HCT116 (cell line): ENCODE measurements around the gene MAPRE2. TPM values are rescaled to one million over a fixed set of nuclear protein-coding genes. Genes with fewer than 3 reads are reported as not detected.

Experiments
- ATAC-seq: fragments of 200-7000 bp; cut with Tn5 transposase; 2 replicates; pipeline ENCODE4 v1.9.1; 2020; ENCODE audit warnings: mild to moderate bottlenecking, moderate library complexity
- BruUV-seq: library from RNA; stranded (reverse); fragments of 400-500 nt; replicated peaks from 2 replicates; lab custom pipeline; 2021; lab: Mats Ljungman, UMichigan
- CTCF ChIA-PET: fragments of 300-600 bp; sonication (Branson Sonifier 250); formaldehyde crosslinking; loops from one replicate; lab custom pipeline; 2021; ENCODE audit warnings: antibody characterized with exemption; lab: Charles Lee
- POLR2A ChIA-PET: fragments of 300-600, 350-600 bp; sonication (Branson Sonifier 250); formaldehyde crosslinking; loops from one replicate; lab custom pipeline; 2021; ENCODE audit warnings: antibody characterized with exemption; lab: Charles Lee
- RAD21 ChIA-PET, 2 experiments: fragments of 300-600 bp; sonication (Branson Sonifier 250); formaldehyde crosslinking; loops; one replicate each; lab custom pipeline; 2023; ENCODE audit warnings: low total read pairs in 2 of 2; ENCODE audit not compliant: uncharacterized antibody in 2 of 2, unreplicated experiment in 2 of 2, low non-redundant PET in 1 of 2; lab: Charles Lee
- DNase-seq: peaks from one replicate; pipeline ENCODE4 v3.0.0-alpha.2; 2010; ENCODE audit warnings: low read depth, low spot score
- H2AFZ ChIP-seq: fragments of 200-600 bp; shearing (Covaris generic), sonication (generic); 2 replicates; pipeline ENCODE4 v1.6.1; 2017; ENCODE audit warnings: low read depth, mixed run types, mixed read lengths, antibody characterized with exemption, low read length; ENCODE audit not compliant: poor library complexity, severe bottlenecking
- H3K27ac ChIP-seq: 2 replicates; pipeline ENCODE4 v1.5.1; 2012; ENCODE audit warnings: low read depth, low read length
- H3K27me3 ChIP-seq: fragments of 200-600 bp; sonication (generic); 2 replicates; pipeline ENCODE4 v1.6.1; 2016; ENCODE audit warnings: mixed run types, low read length, mixed read lengths; ENCODE audit not compliant: insufficient read depth
- H3K36me3 ChIP-seq, 2 experiments: fragments of 200-500 bp in 1 of 2; fragments of 200-600 bp in 1 of 2; sonication (Bioruptor generic) in 1 of 2; sonication (generic) in 1 of 2; 2 replicates each; pipeline versions ENCODE4 v1.5.1 to v1.6.1; 2014 to 2016; ENCODE audit warnings: low read length in 2 of 2, inconsistent platforms in 1 of 2, mixed read lengths in 1 of 2, mixed run types in 1 of 2; ENCODE audit not compliant: insufficient read depth in 2 of 2, control insufficient read depth in 1 of 2
- H3K4me1 ChIP-seq, 2 experiments: fragments of 200-600 bp in 1 of 2; sonication (generic) in 1 of 2; 2 replicates each; pipeline versions ENCODE4 v1.5.1 to v1.6.1; 2012 to 2017; ENCODE audit warnings: low read length in 2 of 2, inconsistent platforms in 1 of 2, mild to moderate bottlenecking in 1 of 2, mixed read lengths in 1 of 2, mixed run types in 1 of 2, moderate library complexity in 1 of 2; ENCODE audit not compliant: insufficient read depth in 2 of 2, control insufficient read depth in 1 of 2
- H3K4me2 ChIP-seq: fragments of 200-600 bp; sonication (generic); 2 replicates; pipeline ENCODE4 v1.6.1; 2017; ENCODE audit warnings: mixed run types, low read length, mixed read lengths
- H3K4me3 ChIP-seq, 2 experiments: fragments of 200-600 bp in 1 of 2; sonication (generic) in 1 of 2; replicated peaks in 1 of 2; 2 replicates each; pipeline ENCODE4 v1.5.1; 2011 to 2016; ENCODE audit warnings: low read length in 2 of 2, control low read depth in 1 of 2, low read depth in 1 of 2, mild to moderate bottlenecking in 1 of 2, mixed read lengths in 1 of 2, mixed run types in 1 of 2
- H3K79me2 ChIP-seq: fragments of 200-600 bp; sonication (generic); 2 replicates; pipeline ENCODE4 v1.6.1; 2017; ENCODE audit warnings: mild to moderate bottlenecking, mixed run types, low read length, moderate library complexity, mixed read lengths; ENCODE audit not compliant: insufficient read depth
- H3K9ac ChIP-seq: fragments of 200-600 bp; sonication (generic); 2 replicates; pipeline ENCODE4 v1.6.1; 2016; ENCODE audit warnings: low read length, mixed read lengths
- H3K9me2 ChIP-seq: fragments of 200-600 bp; sonication (generic), shearing (Covaris generic); 2 replicates; pipeline ENCODE4 v1.6.1; 2017; ENCODE audit warnings: mixed run types, mild to moderate bottlenecking, moderate library complexity; ENCODE audit not compliant: insufficient read depth
- H3K9me3 ChIP-seq, 2 experiments: fragments of 200-500 bp in 1 of 2; fragments of 200-600 bp in 1 of 2; sonication (Bioruptor generic) in 1 of 2; sonication (generic) in 1 of 2; 2 replicates each; pipeline ENCODE4 v1.6.1; 2014 to 2017; ENCODE audit warnings: low read length in 2 of 2, mixed read lengths in 2 of 2, inconsistent platforms in 1 of 2, low read depth in 1 of 2, mild to moderate bottlenecking in 1 of 2, mixed run types in 1 of 2, moderate library complexity in 1 of 2; ENCODE audit not compliant: control insufficient read depth in 1 of 2, insufficient read depth in 1 of 2
- H4K20me1 ChIP-seq: fragments of 200-600 bp; sonication (generic), shearing (Covaris generic); 2 replicates; pipeline ENCODE4 v1.6.1; 2017; ENCODE audit warnings: mixed run types, mild to moderate bottlenecking, moderate library complexity; ENCODE audit not compliant: insufficient read depth
- ATF3 ChIP-seq: IDR thresholded peaks from 2 replicates; pipeline ENCODE4 v1.6.1; 2012
- CBX3 ChIP-seq: IDR thresholded peaks from 2 replicates; pipeline ENCODE4 v1.6.1; 2012; ENCODE audit warnings: low read depth
- CEBPB ChIP-seq: IDR thresholded peaks from 2 replicates; pipeline ENCODE4 v1.6.1; 2012; ENCODE audit warnings: low read depth
- EGR1 ChIP-seq: IDR thresholded peaks from 2 replicates; pipeline ENCODE4 v1.6.1; 2012; ENCODE audit warnings: low read depth
- ELF1 ChIP-seq: IDR thresholded peaks from 2 replicates; pipeline ENCODE4 v1.6.1; 2012; ENCODE audit warnings: low read depth, borderline replicate concordance
- EZH2 ChIP-seq: fragments of 200-600 bp; sonication (generic); IDR thresholded peaks from 2 replicates; pipeline ENCODE4 v1.6.1; 2017; ENCODE audit warnings: antibody characterized with exemption, mixed run types
- JUND ChIP-seq: IDR thresholded peaks from 2 replicates; pipeline ENCODE4 v1.6.1; 2012
- POLR2A ChIP-seq: IDR thresholded peaks from 2 replicates; pipeline ENCODE4 v1.7.0; 2011; ENCODE audit warnings: borderline replicate concordance; ENCODE audit not compliant: insufficient read depth, insufficient read length; ENCODE audit errors: extremely low read depth
- POLR2AphosphoS5 ChIP-seq: IDR thresholded peaks from 2 replicates; pipeline ENCODE4 v1.6.1; 2011; ENCODE audit warnings: mild to moderate bottlenecking, low read depth, low read length, moderate library complexity
- RAD21 ChIP-seq: IDR thresholded peaks from 2 replicates; pipeline ENCODE4 v1.6.1; 2012; ENCODE audit warnings: low read depth, mild to moderate bottlenecking
- REST ChIP-seq: IDR thresholded peaks from 2 replicates; pipeline ENCODE4 v1.6.1; 2012; ENCODE audit warnings: low read depth
- SRF ChIP-seq: IDR thresholded peaks from 2 replicates; pipeline ENCODE4 v1.6.1; 2012; ENCODE audit warnings: low read depth
- ZNF274 ChIP-seq: fragments of 200-500 bp; sonication (Bioruptor generic); IDR thresholded peaks from 2 replicates; pipeline ENCODE4 v1.6.1; 2014; ENCODE audit warnings: mild to moderate bottlenecking, low read depth, low read length, inconsistent platforms
- intact Hi-C: fragments of 100-400 bp; cut with micrococcal nuclease; formaldehyde crosslinking; loops from 2 replicates; pipeline ENCODE4 v1.10.0; 2022
- total RNA-seq: library from RNA; stranded (reverse); gene quantifications from one replicate; pipeline ENCODE4 v1.2.1, GENCODE V29; 2021; ENCODE audit not compliant: unreplicated experiment

MAPRE2 gene
- total RNA-seq, 1 experiment from 2014 or later = 17.2 TPM

- Histone ChIP-seq H4K20me1 (no peaks in the 10 kb centered on the region), H3K9ac (no peak overlapping the region), H3K9me2 (no peaks in the 10 kb centered on the region), H3K79me2 (peaks cover 14% of the 10 kb centered on the region; the same call in 1 of the 2 replicates), H3K27me3 (no peaks in the 10 kb centered on the region), H2AFZ (no peak overlapping the region), H3K4me1 (peaks cover 14 to 25% of the 10 kb centered on the region in 2 experiments), H3K27ac (no peak overlapping the region), H3K36me3 (no peaks in the 10 kb centered on the region), H3K4me2 (peak overlapping the region; percentile 98), H3K4me3 (peak overlapping the region; percentile 65 to 84), H3K9me3 (no peaks in the 10 kb centered on the region)
- ChIA-PET CTCF (interaction anchor here (1.0 kb wide), 1 partner anchor 101 kb away, joined by 4 read pairs; no protein-coding TSS in a partner anchor), RAD21 (no interaction called here), POLR2A (no interaction called here)
- TF ChIP-seq POLR2A (no peak), CBX3 (no peak), ELF1 (no peak), SRF (no peak), REST (no peak), EZH2 (no peak), POLR2AphosphoS5 (no peak), CEBPB (no peak), ATF3 (no peak), ZNF274 (no peak), JUND (no peak), RAD21 (no peak), EGR1 (no peak)
- no TSS peak for BruUV-seq
- intact Hi-C loops = no loop called here
- DNase-seq (no peak), ATAC-seq (no peak)
Measured at GRCh38 chr18:35042389-35043071, 1.3 kb downstream of the MAPRE2 start.
